Liver (tissue), 3 donors: ENCODE measurements around the gene WDR86.

Source experiments
- FOXA2 ChIP-seq: IDR thresholded peaks from 2 replicates; pipeline ENCODE4 v1.6.1; 2016; ENCODE audit warnings: antibody characterized with exemption
- HNF4A ChIP-seq, 2 donors: conservative IDR thresholded peaks; 2 replicates each; pipeline ENCODE4 v1.6.1; 2016; ENCODE audit warnings: antibody characterized with exemption in 2 of 2, mild to moderate bottlenecking in 2 of 2
- HNF4G ChIP-seq: IDR thresholded peaks from 2 replicates; pipeline ENCODE4 v1.6.1; 2016; ENCODE audit warnings: antibody characterized with exemption
- JUND ChIP-seq, 2 donors: IDR thresholded peaks; 2 replicates each; pipeline ENCODE4 v1.6.1; 2016; ENCODE audit warnings: antibody characterized with exemption in 2 of 2
- NR2F2 ChIP-seq: IDR thresholded peaks from 2 replicates; pipeline ENCODE4 v1.6.1; 2016; ENCODE audit warnings: antibody characterized with exemption
- RAD21 ChIP-seq, 2 donors: IDR thresholded peaks; 2 replicates each; pipeline ENCODE4 v1.6.1; 2016; ENCODE audit warnings: antibody characterized with exemption in 2 of 2, mild to moderate bottlenecking in 2 of 2
- RXRA ChIP-seq, 2 donors: IDR thresholded peaks; 2 replicates each; pipeline ENCODE4 v1.6.1; 2017 to 2018; ENCODE audit warnings: antibody characterized with exemption in 2 of 2, mild to moderate bottlenecking in 1 of 2
- SP1 ChIP-seq: IDR thresholded peaks from 2 replicates; pipeline ENCODE4 v1.6.1; 2018; ENCODE audit warnings: antibody characterized with exemption, mild to moderate bottlenecking
- TAF1 ChIP-seq: conservative IDR thresholded peaks from 2 replicates; pipeline ENCODE4 v1.6.1; 2016; ENCODE audit warnings: antibody characterized with exemption, mild to moderate bottlenecking
- TF ChIP-seq, protein P1 (sequence below): fragments of 150-350 bp; IDR thresholded peaks from 2 replicates; pipeline ENCODE4 v1.5.1; 2017; ENCODE audit warnings: improper control_type of control experiment, low read depth, low read length; ENCODE audit not compliant: missing input control
- TF ChIP-seq, protein P2 (sequence below): IDR thresholded peaks from 2 replicates; pipeline ENCODE4 v1.6.1; 2016; ENCODE audit warnings: antibody characterized with exemption
- donor health status: healthy.
- donor health status: healthy.

DNA sequence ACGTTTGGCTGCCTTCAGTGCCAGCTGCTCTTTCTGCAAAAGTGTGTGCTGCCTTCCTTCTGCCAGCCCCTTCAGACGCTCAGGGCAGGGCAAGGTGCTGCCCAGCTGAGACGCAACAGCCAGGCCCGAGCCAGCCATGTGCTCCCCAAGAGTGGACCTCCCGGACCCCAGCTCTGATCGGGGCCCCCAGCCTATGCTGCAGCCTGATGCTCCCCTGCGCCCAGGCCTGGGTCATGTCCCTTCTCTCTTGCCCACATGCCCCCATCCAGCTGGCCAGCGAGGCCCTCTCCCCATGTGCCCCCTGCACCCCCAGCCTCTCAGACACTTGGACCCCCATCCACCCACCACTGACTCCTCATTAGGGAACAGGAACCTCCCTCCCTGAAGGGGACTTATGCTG is 17.8 kb downstream of the WDR86 start:
- TF ChIP-seq HNF4G (no peak), NR2F2 (no peak), JUND (IDR thresholded peaks at IDR 0.05) (no peak), TAF1 (no peak), SP1 (no peak), RAD21 (IDR thresholded peaks at IDR 0.05) (no peak), FOXA2 (no peak), HNF4A (conservative IDR thresholded peaks at IDR 0.05) (no peak), RXRA (IDR thresholded peaks at IDR 0.05) (no peak)
- TF ChIP-seq, protein P1, sequence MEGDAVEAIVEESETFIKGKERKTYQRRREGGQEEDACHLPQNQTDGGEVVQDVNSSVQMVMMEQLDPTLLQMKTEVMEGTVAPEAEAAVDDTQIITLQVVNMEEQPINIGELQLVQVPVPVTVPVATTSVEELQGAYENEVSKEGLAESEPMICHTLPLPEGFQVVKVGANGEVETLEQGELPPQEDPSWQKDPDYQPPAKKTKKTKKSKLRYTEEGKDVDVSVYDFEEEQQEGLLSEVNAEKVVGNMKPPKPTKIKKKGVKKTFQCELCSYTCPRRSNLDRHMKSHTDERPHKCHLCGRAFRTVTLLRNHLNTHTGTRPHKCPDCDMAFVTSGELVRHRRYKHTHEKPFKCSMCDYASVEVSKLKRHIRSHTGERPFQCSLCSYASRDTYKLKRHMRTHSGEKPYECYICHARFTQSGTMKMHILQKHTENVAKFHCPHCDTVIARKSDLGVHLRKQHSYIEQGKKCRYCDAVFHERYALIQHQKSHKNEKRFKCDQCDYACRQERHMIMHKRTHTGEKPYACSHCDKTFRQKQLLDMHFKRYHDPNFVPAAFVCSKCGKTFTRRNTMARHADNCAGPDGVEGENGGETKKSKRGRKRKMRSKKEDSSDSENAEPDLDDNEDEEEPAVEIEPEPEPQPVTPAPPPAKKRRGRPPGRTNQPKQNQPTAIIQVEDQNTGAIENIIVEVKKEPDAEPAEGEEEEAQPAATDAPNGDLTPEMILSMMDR: no peak
- TF ChIP-seq, protein P2, sequence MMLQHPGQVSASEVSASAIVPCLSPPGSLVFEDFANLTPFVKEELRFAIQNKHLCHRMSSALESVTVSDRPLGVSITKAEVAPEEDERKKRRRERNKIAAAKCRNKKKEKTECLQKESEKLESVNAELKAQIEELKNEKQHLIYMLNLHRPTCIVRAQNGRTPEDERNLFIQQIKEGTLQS: no peak
